ENCODE measurements around the gene C2. TPM values are rescaled to one million over a fixed set of nuclear protein-coding genes. Genes with fewer than 3 reads are reported as not detected.

C2 gene
- total RNA-seq, 4 donors from 2014 or later = 3.3 to 33.4 (median 14.4) TPM

DNA sequence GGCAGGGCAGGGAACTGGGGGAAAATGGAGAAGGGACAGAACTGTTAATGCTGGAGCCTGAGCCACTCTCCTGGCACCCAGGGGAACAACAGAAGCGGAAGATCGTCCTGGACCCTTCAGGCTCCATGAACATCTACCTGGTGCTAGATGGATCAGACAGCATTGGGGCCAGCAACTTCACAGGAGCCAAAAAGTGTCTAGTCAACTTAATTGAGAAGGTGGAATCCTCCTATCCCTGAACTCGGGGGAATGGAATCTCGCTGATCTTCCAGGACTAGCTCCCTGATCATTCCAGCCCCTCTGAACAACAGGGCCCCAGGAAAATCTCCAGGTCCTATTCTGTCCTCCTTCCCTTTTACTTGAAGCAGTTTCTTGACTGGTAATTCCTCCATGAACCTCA is 20.3 kb downstream of the C2 start:
- H3K4me3 ChIP-seq = no peak overlapping the region
- peaks cover 0 to 23% of the 10 kb centered on the region in 2 donors for H3K36me3 ChIP-seq
- 77 to 85% methylated on average over 4 of the region's 4 CpGs for WGBS, 2 donors (ENCODE audit: low coverage in 1 of 2)
- H3K27me3 ChIP-seq = no peaks in the 10 kb centered on the region
- ATAC-seq = no peak
- peak overlapping the region in 1 of 4 donors; percentile 1 for H3K27ac ChIP-seq
- TF ChIP-seq POLR2AphosphoS5 (IDR thresholded peaks at IDR 0.05) (no peak), POLR2A (IDR thresholded peaks at IDR 0.05) (no peak), EP300 (IDR thresholded peaks at IDR 0.05) (no peak)
- TF ChIP-seq, protein P1, sequence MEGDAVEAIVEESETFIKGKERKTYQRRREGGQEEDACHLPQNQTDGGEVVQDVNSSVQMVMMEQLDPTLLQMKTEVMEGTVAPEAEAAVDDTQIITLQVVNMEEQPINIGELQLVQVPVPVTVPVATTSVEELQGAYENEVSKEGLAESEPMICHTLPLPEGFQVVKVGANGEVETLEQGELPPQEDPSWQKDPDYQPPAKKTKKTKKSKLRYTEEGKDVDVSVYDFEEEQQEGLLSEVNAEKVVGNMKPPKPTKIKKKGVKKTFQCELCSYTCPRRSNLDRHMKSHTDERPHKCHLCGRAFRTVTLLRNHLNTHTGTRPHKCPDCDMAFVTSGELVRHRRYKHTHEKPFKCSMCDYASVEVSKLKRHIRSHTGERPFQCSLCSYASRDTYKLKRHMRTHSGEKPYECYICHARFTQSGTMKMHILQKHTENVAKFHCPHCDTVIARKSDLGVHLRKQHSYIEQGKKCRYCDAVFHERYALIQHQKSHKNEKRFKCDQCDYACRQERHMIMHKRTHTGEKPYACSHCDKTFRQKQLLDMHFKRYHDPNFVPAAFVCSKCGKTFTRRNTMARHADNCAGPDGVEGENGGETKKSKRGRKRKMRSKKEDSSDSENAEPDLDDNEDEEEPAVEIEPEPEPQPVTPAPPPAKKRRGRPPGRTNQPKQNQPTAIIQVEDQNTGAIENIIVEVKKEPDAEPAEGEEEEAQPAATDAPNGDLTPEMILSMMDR (IDR thresholded peaks at IDR 0.05) = no peak
- H3K4me1 ChIP-seq = peaks cover 0 to 32% (median 10%) of the 10 kb centered on the region in 3 donors
- no peaks in the 10 kb centered on the region for H3K9me3 ChIP-seq

DNA sequence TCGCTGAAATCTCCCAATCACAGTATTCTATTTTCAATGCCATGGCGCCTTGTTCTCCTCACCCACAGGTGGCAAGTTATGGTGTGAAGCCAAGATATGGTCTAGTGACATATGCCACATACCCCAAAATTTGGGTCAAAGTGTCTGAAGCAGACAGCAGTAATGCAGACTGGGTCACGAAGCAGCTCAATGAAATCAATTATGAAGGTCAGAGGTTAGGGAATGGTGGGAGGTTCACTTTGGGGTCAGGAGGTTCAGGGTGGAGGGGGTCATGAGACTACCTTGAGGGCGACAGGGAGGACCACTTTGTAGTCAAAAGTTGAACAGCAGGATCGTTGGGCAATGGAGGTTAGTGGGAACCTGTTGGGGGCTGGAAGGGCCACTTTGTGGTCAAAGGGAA is 20.8 kb downstream of the C2 start:
- WGBS, 2 donors (ENCODE audit: low coverage in 1 of 2) = 59 to 63% methylated on average over 3 to 4 of the region's 5 CpGs
- H3K4me1 ChIP-seq = peaks cover 0 to 33% (median 10%) of the 10 kb centered on the region in 3 donors
- TF ChIP-seq EP300 (IDR thresholded peaks at IDR 0.05) (no peak), POLR2AphosphoS5 (IDR thresholded peaks at IDR 0.05) (no peak), POLR2A (IDR thresholded peaks at IDR 0.05) (no peak)
- TF ChIP-seq, protein P1 (IDR thresholded peaks at IDR 0.05) = no peak
- no peak overlapping the region for H3K4me3 ChIP-seq
- ATAC-seq = no peak
- no peaks in the 10 kb centered on the region for H3K9me3 ChIP-seq
- peak overlapping the region in 2 of 4 donors; percentile 1 to 7 for H3K27ac ChIP-seq
- H3K27me3 ChIP-seq = no peaks in the 10 kb centered on the region
- peaks cover 0 to 28% of the 10 kb centered on the region in 2 donors for H3K36me3 ChIP-seq

DNA sequence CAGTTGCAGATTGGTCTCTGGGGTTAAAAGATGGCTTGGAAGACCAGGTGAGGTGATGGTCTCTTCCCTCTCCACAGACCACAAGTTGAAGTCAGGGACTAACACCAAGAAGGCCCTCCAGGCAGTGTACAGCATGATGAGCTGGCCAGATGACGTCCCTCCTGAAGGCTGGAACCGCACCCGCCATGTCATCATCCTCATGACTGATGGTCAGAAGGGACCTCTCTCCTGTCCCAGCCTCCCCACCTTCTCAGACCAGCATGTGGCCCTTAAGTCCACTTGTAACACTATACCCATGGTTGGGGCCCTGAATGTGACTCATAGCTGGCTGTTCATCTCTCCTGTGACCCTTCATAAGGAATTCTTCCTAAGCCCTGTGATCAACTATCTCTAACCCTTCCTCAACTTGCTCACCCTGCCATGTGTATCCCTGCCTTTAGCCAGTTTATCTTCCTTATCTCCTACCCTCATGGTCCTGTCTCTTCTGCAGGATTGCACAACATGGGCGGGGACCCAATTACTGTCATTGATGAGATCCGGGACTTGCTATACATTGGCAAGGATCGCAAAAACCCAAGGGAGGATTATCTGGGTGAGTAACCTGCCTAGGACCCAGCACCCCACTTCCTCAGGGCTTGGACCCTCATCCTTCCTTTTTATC is 21.4 kb downstream of the C2 start:
- H3K27me3 ChIP-seq = no peaks in the 10 kb centered on the region
- H3K4me3 ChIP-seq = no peak overlapping the region
- H3K4me1 ChIP-seq = peaks cover 0 to 33% (median 10%) of the 10 kb centered on the region in 3 donors
- WGBS, 2 donors (ENCODE audit: low coverage in 1 of 2) = 75 to 92% methylated on average over 4 to 6 of the region's 6 CpGs
- ATAC-seq = no peak
- H3K27ac ChIP-seq = peak overlapping the region in 2 of 4 donors; percentile 1 to 7
- H3K36me3 ChIP-seq = peaks cover 0 to 34% of the 10 kb centered on the region in 2 donors
- H3K9me3 ChIP-seq = no peaks in the 10 kb centered on the region
- TF ChIP-seq POLR2AphosphoS5 (IDR thresholded peaks at IDR 0.05) = no peak
- TF ChIP-seq, protein P1 (IDR thresholded peaks at IDR 0.05) = no peak
- TF ChIP-seq POLR2A (IDR thresholded peaks at IDR 0.05) = no peak
- TF ChIP-seq EP300 (IDR thresholded peaks at IDR 0.05) = no peak

DNA sequence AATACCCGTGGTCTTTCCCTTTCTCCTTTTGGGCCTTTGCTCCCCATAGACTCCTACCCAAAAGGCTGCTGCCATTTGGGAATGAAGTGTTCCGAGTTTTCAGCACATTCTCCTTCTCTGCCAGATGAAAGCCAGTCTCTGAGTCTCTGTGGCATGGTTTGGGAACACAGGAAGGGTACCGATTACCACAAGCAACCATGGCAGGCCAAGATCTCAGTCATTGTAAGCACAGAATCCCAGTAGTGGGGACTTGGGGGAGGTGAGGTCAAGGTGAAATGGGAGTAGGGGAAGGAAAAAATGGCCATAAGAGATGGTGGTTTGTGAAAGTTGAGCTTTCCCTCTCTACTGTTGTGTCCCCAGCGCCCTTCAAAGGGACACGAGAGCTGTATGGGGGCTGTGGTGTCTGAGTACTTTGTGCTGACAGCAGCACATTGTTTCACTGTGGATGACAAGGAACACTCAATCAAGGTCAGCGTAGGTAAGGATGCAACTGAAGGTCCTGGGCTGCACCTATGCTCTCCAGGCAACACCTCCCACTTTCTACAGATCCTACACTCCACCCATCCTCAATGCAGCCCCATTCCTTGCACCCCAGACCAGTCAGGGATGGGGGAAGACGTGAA is 22.5 kb downstream of the C2 start:
- H3K9me3 ChIP-seq = no peaks in the 10 kb centered on the region
- peaks cover 0 to 28% (median 7%) of the 10 kb centered on the region in 3 donors for H3K4me1 ChIP-seq
- H3K4me3 ChIP-seq = no peak overlapping the region
- H3K27ac ChIP-seq = peak overlapping the region in 2 of 4 donors; percentile 1 to 11
- no peak for ATAC-seq
- no peaks in the 10 kb centered on the region for H3K27me3 ChIP-seq
- H3K36me3 ChIP-seq = peaks cover 0 to 45% of the 10 kb centered on the region in 2 donors
- TF ChIP-seq EP300 (IDR thresholded peaks at IDR 0.05) (no peak), POLR2A (IDR thresholded peaks at IDR 0.05) (no peak), POLR2AphosphoS5 (IDR thresholded peaks at IDR 0.05) (no peak)
- TF ChIP-seq, protein P1 (IDR thresholded peaks at IDR 0.05) = no peak
- 80 to 86% methylated on average over 5 to 6 of the region's 7 CpGs for WGBS, 2 donors (ENCODE audit: low coverage in 1 of 2)
